IPS-18a (cell line): ENCODE measurements around the gene MAP3K6.

Experiments
- H3K27ac ChIP-seq: one replicate; pipeline ENCODE4 v1.5.1; 2013; ENCODE audit warnings: low read length
- H3K27me3 ChIP-seq: one replicate; pipeline ENCODE4 v1.6.1; 2013; ENCODE audit warnings: mild to moderate bottlenecking, low read length; ENCODE audit not compliant: control insufficient read depth, insufficient read depth
- H3K36me3 ChIP-seq: one replicate; pipeline ENCODE4 v1.6.1; 2013; ENCODE audit warnings: low read depth, low read length; ENCODE audit not compliant: control insufficient read depth
- H3K4me1 ChIP-seq: one replicate; pipeline ENCODE4 v1.6.1; 2013; ENCODE audit warnings: low read depth, low read length; ENCODE audit not compliant: control insufficient read depth
- H3K4me3 ChIP-seq: one replicate; pipeline ENCODE4 v1.5.1; 2013; ENCODE audit warnings: low read length
- H3K9ac ChIP-seq: one replicate; pipeline ENCODE4 v1.6.1; 2013; ENCODE audit warnings: mild to moderate bottlenecking, low read length, moderate library complexity
- H3K9me3 ChIP-seq: one replicate; pipeline ENCODE4 v1.6.1; 2013; ENCODE audit warnings: low read depth, low read length; ENCODE audit not compliant: control insufficient read depth

The MAP3K6 gene

DNA sequence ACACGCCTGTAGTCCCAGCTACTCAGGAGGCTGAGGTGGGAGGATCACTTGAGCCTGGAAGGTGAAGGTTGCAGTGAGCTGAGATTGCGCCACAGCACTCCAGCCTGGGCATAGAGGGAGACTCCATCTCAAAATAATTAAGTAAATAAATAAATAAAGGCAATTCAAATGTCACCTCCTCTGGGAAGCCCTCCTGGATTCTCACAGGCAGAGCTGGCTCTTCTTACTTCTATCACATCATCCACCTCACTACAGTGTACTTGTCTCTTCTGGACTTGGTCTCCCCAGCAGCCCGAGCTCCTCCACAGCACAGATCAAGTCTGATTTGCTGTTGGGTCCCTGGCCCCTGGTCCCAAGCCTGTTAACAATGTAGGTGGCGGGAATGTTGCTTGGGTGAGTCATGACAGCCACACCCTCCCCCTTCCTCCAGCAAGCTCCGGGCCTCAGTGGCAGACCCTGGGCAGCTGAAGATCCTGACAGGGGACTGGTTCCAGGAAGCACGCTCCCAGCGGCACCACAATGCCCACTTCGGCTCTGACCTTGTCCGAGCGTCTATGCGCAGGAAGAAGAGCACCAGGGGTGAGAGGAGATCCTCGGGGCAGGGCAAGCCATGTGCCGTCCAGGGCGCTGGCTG is 19.7 kb downstream of the MAP3K6 start:
- no peak overlapping the region for H3K4me3 ChIP-seq
- H3K4me1 ChIP-seq, result peaks cover 8% of the 10 kb centered on the region
- H3K27me3 ChIP-seq, result peaks cover 12% of the 10 kb centered on the region
- H3K36me3 ChIP-seq, result no peaks in the 10 kb centered on the region
- H3K9ac ChIP-seq, result no peak overlapping the region
- no peak overlapping the region for H3K27ac ChIP-seq
- H3K9me3 ChIP-seq, result no peaks in the 10 kb centered on the region

GRCh38 chr1:27346357-27346756 is 20.4 kb downstream of the MAP3K6 start:
- no peak overlapping the region for H3K4me3 ChIP-seq
- peaks cover 7% of the 10 kb centered on the region for H3K4me1 ChIP-seq
- H3K9me3 ChIP-seq, result no peaks in the 10 kb centered on the region
- no peaks in the 10 kb centered on the region for H3K36me3 ChIP-seq
- peaks cover 12% of the 10 kb centered on the region for H3K27me3 ChIP-seq
- no peak overlapping the region for H3K9ac ChIP-seq
- no peak overlapping the region for H3K27ac ChIP-seq

GRCh38 chr1:27345272-27345671 is 21.5 kb downstream of the MAP3K6 start:
- Histone ChIP-seq H3K4me1 (peaks cover 10% of the 10 kb centered on the region), H3K9ac (no peak overlapping the region)

DNA sequence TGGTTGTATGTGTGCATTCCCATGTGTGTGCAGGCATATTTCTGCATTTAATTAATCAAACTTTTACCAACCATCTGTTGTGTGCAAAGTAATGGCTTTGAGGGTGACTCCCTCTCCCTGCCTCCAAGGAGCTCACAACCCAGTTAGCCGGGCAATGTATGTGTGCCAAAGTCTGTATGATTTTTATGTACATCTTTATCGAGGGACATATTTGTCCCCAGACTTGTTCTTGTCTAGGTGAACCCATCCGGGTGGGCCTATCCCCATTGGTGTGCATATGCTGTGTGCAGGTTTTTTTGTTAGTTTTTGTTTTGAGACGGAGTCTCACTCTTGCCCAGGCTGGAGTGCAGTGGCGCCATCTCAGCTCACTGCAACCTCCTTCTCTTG is 23.1 kb downstream of the MAP3K6 start:
- no peak overlapping the region for H3K27ac ChIP-seq
- H3K9ac ChIP-seq, result no peak overlapping the region
- peaks cover 14% of the 10 kb centered on the region for H3K4me1 ChIP-seq
- no peak overlapping the region for H3K4me3 ChIP-seq
- no peaks in the 10 kb centered on the region for H3K9me3 ChIP-seq
- no peaks in the 10 kb centered on the region for H3K36me3 ChIP-seq
- no peaks in the 10 kb centered on the region for H3K27me3 ChIP-seq

More at GRCh38 chr1:27345272-27345671, 21.5 kb downstream of the MAP3K6 start:
- Histone ChIP-seq H3K9me3 (no peaks in the 10 kb centered on the region), H3K27me3 (peaks cover 5% of the 10 kb centered on the region), H3K4me3 (no peak overlapping the region), H3K36me3 (no peaks in the 10 kb centered on the region), H3K27ac (no peak overlapping the region)

DNA sequence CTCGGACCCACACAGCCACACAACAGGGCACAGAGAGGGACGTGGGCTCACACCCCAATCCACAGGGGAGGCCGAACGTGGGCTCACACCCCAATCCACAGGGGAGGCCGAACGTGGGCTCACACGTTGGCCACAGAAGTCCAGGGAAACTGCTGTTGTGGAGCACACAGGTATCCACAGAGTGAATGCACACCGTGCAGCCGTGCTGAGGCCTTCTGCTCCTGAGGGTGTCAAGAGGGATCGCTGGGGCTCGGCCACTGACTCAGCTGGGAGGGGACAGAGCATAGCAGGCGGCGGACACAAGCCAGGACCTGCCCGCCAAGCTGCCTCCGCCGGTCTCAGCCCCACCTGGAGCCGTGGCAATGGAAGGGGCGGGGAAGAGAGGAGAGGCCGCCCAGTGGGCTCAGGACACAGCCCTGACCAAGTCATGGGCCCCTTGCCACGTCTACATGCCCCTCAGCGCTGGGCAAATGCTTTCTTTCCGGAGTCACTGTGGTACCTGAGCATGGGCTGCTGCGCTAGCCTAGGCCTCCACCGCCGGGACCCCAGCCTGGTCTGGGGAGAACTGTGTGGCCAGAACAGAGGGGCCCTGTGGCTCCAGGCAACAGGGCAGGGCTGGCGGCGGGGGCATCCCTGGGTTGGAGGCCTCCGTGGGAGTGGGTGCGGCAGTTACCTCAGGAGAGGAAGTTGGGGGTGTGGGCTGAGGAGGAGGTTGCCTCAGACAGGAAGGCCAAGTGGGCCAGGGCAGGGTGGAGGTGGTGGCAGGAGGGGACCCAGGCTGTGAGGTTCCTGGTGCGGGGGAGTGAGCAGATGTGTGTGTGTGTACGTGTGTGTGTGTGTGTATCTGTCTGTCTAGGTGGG is 23.8 kb downstream of the MAP3K6 start:
- Histone ChIP-seq H3K27ac (no peak overlapping the region), H3K4me3 (no peak overlapping the region)

DNA sequence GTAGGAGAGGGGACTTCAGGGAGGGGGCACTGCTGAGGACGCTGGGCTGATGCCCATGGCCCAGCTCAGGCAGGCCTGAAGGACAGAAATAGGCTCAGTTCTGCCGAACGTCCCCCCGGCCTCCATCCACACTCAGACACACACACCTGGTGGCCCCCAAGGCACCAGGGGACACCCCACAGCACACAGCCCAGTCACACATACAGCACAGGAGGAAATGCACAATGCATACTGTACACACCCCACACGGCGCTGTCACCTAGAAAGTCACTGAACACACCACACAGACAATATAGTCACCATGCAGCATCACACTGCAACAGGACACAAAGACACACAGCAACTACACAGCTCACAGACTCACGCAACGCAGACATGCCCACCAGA is 24.4 kb downstream of the MAP3K6 start:
- no peaks in the 10 kb centered on the region for H3K9me3 ChIP-seq
- peaks cover 15% of the 10 kb centered on the region for H3K4me1 ChIP-seq
- H3K9ac ChIP-seq, result peak overlapping the region; percentile 5
- no peaks in the 10 kb centered on the region for H3K36me3 ChIP-seq
- peak overlapping the region; percentile 42 for H3K4me3 ChIP-seq
- no peak overlapping the region for H3K27ac ChIP-seq
- no peaks in the 10 kb centered on the region for H3K27me3 ChIP-seq

More for the DNA sequence above, 23.8 kb downstream of the MAP3K6 start:
- no peaks in the 10 kb centered on the region for H3K36me3 ChIP-seq
- H3K9me3 ChIP-seq, result no peaks in the 10 kb centered on the region
- no peaks in the 10 kb centered on the region for H3K27me3 ChIP-seq
- H3K4me1 ChIP-seq, result peaks cover 15% of the 10 kb centered on the region
- H3K9ac ChIP-seq, result no peak overlapping the region

DNA sequence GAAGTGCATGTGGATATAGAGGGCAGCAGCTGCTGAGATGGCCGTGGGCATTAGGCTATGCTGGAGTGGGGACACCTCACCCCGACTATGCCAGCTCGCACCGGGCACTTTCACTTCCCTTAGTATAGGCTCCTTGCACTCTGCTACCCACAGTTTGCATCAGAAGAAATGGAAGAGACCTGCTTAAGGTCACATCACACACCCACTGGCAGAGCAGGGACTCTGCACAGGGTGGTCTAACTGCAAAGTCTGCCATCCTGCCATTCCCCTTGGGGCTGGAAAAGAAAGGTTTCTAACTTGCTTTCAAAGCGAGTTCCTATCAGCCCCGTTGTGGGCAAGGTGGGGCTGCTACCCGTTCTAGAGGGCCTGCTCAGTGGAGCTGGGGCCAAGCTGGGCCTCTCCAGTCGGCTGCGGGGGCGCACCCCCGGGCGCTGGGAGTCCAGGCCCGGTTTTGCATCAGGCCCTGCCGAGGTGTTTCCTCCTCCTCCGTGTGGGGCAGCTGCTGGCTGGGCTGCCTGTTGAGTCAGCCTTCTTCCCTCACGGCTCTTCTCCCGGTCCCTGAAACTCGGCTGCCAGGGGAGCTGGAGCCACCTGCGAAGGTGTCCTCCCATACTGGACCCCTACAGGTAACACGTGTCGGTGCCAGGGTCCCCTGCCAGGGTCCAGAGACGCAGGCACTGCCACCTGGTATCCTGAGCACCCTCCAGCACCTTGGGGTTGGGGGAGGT is 25.1 kb downstream of the MAP3K6 start, which contains the start of gene SYTL1:
Gene SYTL1, plus strand, starts transcription at position 498 of the 728 bp plus-strand sequence. CDS start 3,313 bp downstream, outside the sequence.
- peak within 1 kb of the TSS; percentile 5 for H3K9ac ChIP-seq
- no peaks in the 10 kb centered on the region for H3K9me3 ChIP-seq
- peak within 1 kb of the TSS; percentile 42 for H3K4me3 ChIP-seq
- H3K36me3 ChIP-seq, result no peaks in the 10 kb centered on the region
- no peak within 1 kb of the TSS for H3K27ac ChIP-seq
- H3K27me3 ChIP-seq, result no peaks in the 10 kb centered on the region
- H3K4me1 ChIP-seq, result peaks cover 15% of the 10 kb centered on the region

DNA sequence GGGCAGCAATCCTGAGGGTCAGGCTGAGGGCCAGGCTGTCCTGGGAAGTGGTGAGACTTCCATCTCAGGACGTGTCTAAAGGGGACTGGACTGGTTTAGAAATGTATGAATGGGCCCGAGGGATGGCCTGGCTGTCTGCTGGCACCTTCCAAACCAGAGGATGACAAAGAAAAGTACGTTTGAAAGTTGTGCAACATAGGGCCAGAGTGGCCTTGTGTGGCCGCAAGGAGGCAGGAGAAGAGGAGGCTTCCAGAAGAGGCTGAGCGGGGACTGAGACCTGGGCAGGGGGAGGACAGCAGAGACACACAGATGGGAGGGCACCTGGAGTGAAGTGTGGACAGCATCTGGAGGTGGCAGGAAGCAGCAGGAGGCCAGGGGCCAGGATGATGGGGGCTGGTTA is 27.5 kb downstream of the MAP3K6 start:
- H3K9me3 ChIP-seq, result no peaks in the 10 kb centered on the region
- no peak overlapping the region for H3K27ac ChIP-seq
- H3K9ac ChIP-seq, result no peak overlapping the region
- peaks cover 13% of the 10 kb centered on the region for H3K36me3 ChIP-seq
- peaks cover 15% of the 10 kb centered on the region for H3K4me1 ChIP-seq
- H3K27me3 ChIP-seq, result no peaks in the 10 kb centered on the region
- no peak overlapping the region for H3K4me3 ChIP-seq

GRCh38 chr1:27338751-27339150 is 28.0 kb downstream of the MAP3K6 start:
- H3K27ac ChIP-seq, result no peak overlapping the region
- peaks cover 15% of the 10 kb centered on the region for H3K4me1 ChIP-seq
- peaks cover 17% of the 10 kb centered on the region for H3K36me3 ChIP-seq
- H3K9me3 ChIP-seq, result no peaks in the 10 kb centered on the region
- H3K4me3 ChIP-seq, result no peak overlapping the region
- no peaks in the 10 kb centered on the region for H3K27me3 ChIP-seq
- no peak overlapping the region for H3K9ac ChIP-seq

DNA sequence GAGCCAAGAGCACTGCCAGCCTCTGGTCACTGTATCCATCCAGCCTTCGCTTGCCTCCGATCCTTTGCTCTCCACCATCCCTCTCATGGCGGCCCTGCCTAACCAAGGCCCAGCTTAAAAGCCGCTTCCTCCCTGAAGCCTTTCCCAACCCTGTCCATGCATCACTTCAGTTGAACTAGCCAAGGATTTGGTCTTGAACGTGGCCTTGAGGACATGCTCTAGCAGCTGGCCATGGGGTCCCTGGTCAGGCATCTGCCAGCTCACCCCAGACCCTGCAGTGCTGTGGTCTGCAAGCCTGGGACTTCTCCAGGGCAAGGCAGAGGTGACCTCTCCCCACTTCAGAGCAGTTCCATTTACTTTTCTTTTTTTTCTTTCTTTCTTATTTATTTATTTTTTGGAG is 30.0 kb downstream of the MAP3K6 start:
- H3K27ac ChIP-seq, result no peak overlapping the region
- H3K27me3 ChIP-seq, result no peaks in the 10 kb centered on the region
- H3K4me1 ChIP-seq, result peaks cover 9% of the 10 kb centered on the region
- H3K36me3 ChIP-seq, result peaks cover 29% of the 10 kb centered on the region
- no peak overlapping the region for H3K4me3 ChIP-seq
- no peak overlapping the region for H3K9ac ChIP-seq
- no peaks in the 10 kb centered on the region for H3K9me3 ChIP-seq
